Measurements from ENCODE around the gene POLDIP3. TPM values are rescaled to one million over a fixed set of nuclear protein-coding genes. Genes with fewer than 3 reads are reported as not detected.
A peak's percentile ranks its signal among the peaks of the same experiment; 100 is the strongest.

The POLDIP3 gene
- total RNA-seq, 1 experiment from 2014 or later = 67.6 TPM

DNA sequence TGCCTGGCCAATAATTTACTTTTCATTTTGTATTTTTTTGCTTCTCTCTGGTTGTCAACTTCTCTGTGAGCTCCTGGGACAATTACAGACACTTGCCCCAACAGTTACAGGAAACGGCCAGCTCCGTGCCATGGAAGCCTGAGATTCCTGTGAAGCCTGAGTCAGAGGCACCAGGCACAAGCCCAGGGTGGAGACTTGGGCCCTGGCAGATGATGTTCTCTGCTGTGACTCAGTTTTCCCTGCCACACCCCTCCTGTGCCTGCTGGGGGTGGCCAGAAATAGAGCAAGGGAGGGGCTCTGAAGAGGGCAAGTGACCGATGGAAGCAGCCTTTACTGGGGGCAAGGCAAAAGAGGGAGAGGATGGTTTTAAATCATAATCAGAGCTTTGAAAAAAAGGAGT, 20.8 kb upstream of the POLDIP3 start:
- Histone ChIP-seq H3K79me2 (ENCODE audit: insufficient read depth, low read length) (peaks cover 34% of the 10 kb centered on the region), H3K36me3 (ENCODE audit: control insufficient read depth in 1 of 2, insufficient read depth in 2 of 2, low read length in 2 of 2) (peaks cover 2 to 19% of the 10 kb centered on the region in 2 experiments; a peak in 2 of 4 replicates), H3K4me1 (ENCODE audit: control insufficient read depth in 1 of 2, insufficient read depth in 2 of 2, low read length in 2 of 2) (peaks cover 14 to 52% of the 10 kb centered on the region in 2 experiments), H4K20me1 (ENCODE audit: insufficient read depth) (no peaks in the 10 kb centered on the region), H3K4me3 (replicated peaks in 1 of 2; ENCODE audit: low read depth in 1 of 2, low read length in 2 of 2) (peak overlapping the region; percentile 9 to 44; a peak in 2 of 4 replicates), H3K27me3 (ENCODE audit: insufficient read depth, low read length) (no peaks in the 10 kb centered on the region), H3K9me2 (ENCODE audit: insufficient read depth) (no peaks in the 10 kb centered on the region), H2AFZ (ENCODE audit: low read depth, low read length, poor library complexity, severe bottlenecking) (no peak overlapping the region), H3K9ac (ENCODE audit: low read length) (peak overlapping the region; percentile 61), H3K4me2 (ENCODE audit: low read length) (peak overlapping the region; percentile 77), H3K27ac (ENCODE audit: low read depth, low read length) (peak overlapping the region; percentile 90), H3K9me3 (ENCODE audit: control insufficient read depth in 1 of 2, insufficient read depth in 1 of 2, low read depth in 1 of 2, low read length in 2 of 2) (no peaks in the 10 kb centered on the region)
- CTCF ChIA-PET = interaction anchor here (1.7 kb wide), 1 partner anchor 14 kb away, joined by 6 read pairs; no protein-coding TSS in a partner anchor
- RAD21 ChIA-PET (ENCODE audit: low non-redundant PET in 1 of 2, low total read pairs in 2 of 2, uncharacterized antibody in 2 of 2, unreplicated experiment in 2 of 2) = no interaction called here
- ATAC-seq (peak; percentile 91), DNase-seq (ENCODE audit: low read depth, low spot score) (peak; percentile 85)
- POLR2A ChIA-PET = interaction anchor here (0.8 to 3.1 kb wide), 3 partner anchors 14 to 76 kb away, joined by 3 to 20 read pairs (median 17); partner anchors contain the start of genes CYB5R3 and POLDIP3
- intact Hi-C loops (cut with micrococcal nuclease) = loop anchor here (10.0 kb wide), 1 partner anchor 229 kb away; no protein-coding TSS in a partner anchor
- BruUV-seq (replicated peaks) = TSS peak; percentile 99
- TF ChIP-seq SIN3A (IDR thresholded peaks at IDR 0.05; ENCODE audit: low read depth) (peak; percentile 80), POLR2AphosphoS5 (IDR thresholded peaks at IDR 0.05; ENCODE audit: low read depth, low read length) (peak; percentile 60), ELF1 (IDR thresholded peaks at IDR 0.05; ENCODE audit: borderline replicate concordance, low read depth) (no peak), ZNF274 (IDR thresholded peaks at IDR 0.05; ENCODE audit: low read depth, low read length) (no peak), YY1 (IDR thresholded peaks at IDR 0.05; ENCODE audit: extremely low read depth, insufficient replicate concordance, low read depth, low read length) (peak; percentile 18), SRF (IDR thresholded peaks at IDR 0.05; ENCODE audit: low read depth) (no peak), ZFX (IDR thresholded peaks at IDR 0.05) (no peak), JUND (IDR thresholded peaks at IDR 0.05) (peak; percentile 96), POLR2A (IDR thresholded peaks at IDR 0.05; ENCODE audit: borderline replicate concordance, extremely low read depth, insufficient read depth, insufficient read length) (no peak), CEBPB (IDR thresholded peaks at IDR 0.05; ENCODE audit: low read depth) (no peak), SP1 (IDR thresholded peaks at IDR 0.05; ENCODE audit: low read depth) (peak; percentile 95), EZH2 (IDR thresholded peaks at IDR 0.05) (no peak), FOSL1 (IDR thresholded peaks at IDR 0.05; ENCODE audit: low read depth) (peak; percentile 93), EZH2phosphoT487 (IDR thresholded peaks at IDR 0.05; ENCODE audit: borderline replicate concordance) (no peak), CBX3 (IDR thresholded peaks at IDR 0.05; ENCODE audit: low read depth) (peak; percentile 88), TCF7L2 (IDR thresholded peaks at IDR 0.05; ENCODE audit: borderline replicate concordance, extremely low read depth, insufficient read depth, insufficient read length) (no peak), RAD21 (IDR thresholded peaks at IDR 0.05; ENCODE audit: low read depth) (no peak), ATF3 (IDR thresholded peaks at IDR 0.05) (no peak), EGR1 (IDR thresholded peaks at IDR 0.05; ENCODE audit: low read depth) (no peak)
- TF ChIP-seq, protein P1, sequence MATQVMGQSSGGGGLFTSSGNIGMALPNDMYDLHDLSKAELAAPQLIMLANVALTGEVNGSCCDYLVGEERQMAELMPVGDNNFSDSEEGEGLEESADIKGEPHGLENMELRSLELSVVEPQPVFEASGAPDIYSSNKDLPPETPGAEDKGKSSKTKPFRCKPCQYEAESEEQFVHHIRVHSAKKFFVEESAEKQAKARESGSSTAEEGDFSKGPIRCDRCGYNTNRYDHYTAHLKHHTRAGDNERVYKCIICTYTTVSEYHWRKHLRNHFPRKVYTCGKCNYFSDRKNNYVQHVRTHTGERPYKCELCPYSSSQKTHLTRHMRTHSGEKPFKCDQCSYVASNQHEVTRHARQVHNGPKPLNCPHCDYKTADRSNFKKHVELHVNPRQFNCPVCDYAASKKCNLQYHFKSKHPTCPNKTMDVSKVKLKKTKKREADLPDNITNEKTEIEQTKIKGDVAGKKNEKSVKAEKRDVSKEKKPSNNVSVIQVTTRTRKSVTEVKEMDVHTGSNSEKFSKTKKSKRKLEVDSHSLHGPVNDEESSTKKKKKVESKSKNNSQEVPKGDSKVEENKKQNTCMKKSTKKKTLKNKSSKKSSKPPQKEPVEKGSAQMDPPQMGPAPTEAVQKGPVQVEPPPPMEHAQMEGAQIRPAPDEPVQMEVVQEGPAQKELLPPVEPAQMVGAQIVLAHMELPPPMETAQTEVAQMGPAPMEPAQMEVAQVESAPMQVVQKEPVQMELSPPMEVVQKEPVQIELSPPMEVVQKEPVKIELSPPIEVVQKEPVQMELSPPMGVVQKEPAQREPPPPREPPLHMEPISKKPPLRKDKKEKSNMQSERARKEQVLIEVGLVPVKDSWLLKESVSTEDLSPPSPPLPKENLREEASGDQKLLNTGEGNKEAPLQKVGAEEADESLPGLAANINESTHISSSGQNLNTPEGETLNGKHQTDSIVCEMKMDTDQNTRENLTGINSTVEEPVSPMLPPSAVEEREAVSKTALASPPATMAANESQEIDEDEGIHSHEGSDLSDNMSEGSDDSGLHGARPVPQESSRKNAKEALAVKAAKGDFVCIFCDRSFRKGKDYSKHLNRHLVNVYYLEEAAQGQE (IDR thresholded peaks at IDR 0.05; ENCODE audit: low read depth) = no peak
- TF ChIP-seq, protein P2, sequence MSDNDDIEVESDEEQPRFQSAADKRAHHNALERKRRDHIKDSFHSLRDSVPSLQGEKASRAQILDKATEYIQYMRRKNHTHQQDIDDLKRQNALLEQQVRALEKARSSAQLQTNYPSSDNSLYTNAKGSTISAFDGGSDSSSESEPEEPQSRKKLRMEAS (IDR thresholded peaks at IDR 0.05) = peak; percentile 71
- TF ChIP-seq, protein P3, sequence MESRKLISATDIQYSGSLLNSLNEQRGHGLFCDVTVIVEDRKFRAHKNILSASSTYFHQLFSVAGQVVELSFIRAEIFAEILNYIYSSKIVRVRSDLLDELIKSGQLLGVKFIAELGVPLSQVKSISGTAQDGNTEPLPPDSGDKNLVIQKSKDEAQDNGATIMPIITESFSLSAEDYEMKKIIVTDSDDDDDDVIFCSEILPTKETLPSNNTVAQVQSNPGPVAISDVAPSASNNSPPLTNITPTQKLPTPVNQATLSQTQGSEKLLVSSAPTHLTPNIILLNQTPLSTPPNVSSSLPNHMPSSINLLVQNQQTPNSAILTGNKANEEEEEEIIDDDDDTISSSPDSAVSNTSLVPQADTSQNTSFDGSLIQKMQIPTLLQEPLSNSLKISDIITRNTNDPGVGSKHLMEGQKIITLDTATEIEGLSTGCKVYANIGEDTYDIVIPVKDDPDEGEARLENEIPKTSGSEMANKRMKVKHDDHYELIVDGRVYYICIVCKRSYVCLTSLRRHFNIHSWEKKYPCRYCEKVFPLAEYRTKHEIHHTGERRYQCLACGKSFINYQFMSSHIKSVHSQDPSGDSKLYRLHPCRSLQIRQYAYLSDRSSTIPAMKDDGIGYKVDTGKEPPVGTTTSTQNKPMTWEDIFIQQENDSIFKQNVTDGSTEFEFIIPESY (IDR thresholded peaks at IDR 0.05; ENCODE audit: extremely low read depth, insufficient replicate concordance, low read length) = peak; percentile 54
